ENCODE results near the gene OCIAD2.
A peak's percentile ranks its signal among the peaks of the same experiment; 100 is the strongest.
"Not testable (repeated sequence)": the region's sequence is repeated elsewhere in the genome, so short reads cannot be mapped to it uniquely, and the experiment has no call there.

The OCIAD2 gene

GRCh38 chr4:48899950-48900349, 6.6 kb downstream of the OCIAD2 start:
- CTCF ChIA-PET, result interaction anchor here (0.8 kb wide), 1 partner anchor 58 kb away, joined by 3 read pairs; no protein-coding TSS in a partner anchor
- peaks cover 79% of the 10 kb centered on the region for H3K36me3 Mint-ChIP-seq
- peak overlapping the region; percentile 35 for H3K27ac Mint-ChIP-seq
- no peaks in the 10 kb centered on the region for H3K27me3 Mint-ChIP-seq
- no peaks in the 10 kb centered on the region for H3K9me3 Mint-ChIP-seq
- no peak overlapping the region for H3K4me3 Mint-ChIP-seq
- peaks cover 41% of the 10 kb centered on the region for H3K4me1 Mint-ChIP-seq
- DNase-seq, result no peak

GRCh38 chr4:48899432-48899749, 7.2 kb downstream of the OCIAD2 start:
- Mint-ChIP-seq H3K27ac (peak overlapping the region; percentile 35), H3K9me3 (no peaks in the 10 kb centered on the region), H3K4me3 (no peak overlapping the region), H3K36me3 (peaks cover 78% of the 10 kb centered on the region), H3K27me3 (no peaks in the 10 kb centered on the region), H3K4me1 (peaks cover 35% of the 10 kb centered on the region)
- DNase-seq, result no peak
- CTCF ChIA-PET, result interaction anchor here (0.8 kb wide), 1 partner anchor 57 kb away, joined by 3 read pairs; no protein-coding TSS in a partner anchor

DNA sequence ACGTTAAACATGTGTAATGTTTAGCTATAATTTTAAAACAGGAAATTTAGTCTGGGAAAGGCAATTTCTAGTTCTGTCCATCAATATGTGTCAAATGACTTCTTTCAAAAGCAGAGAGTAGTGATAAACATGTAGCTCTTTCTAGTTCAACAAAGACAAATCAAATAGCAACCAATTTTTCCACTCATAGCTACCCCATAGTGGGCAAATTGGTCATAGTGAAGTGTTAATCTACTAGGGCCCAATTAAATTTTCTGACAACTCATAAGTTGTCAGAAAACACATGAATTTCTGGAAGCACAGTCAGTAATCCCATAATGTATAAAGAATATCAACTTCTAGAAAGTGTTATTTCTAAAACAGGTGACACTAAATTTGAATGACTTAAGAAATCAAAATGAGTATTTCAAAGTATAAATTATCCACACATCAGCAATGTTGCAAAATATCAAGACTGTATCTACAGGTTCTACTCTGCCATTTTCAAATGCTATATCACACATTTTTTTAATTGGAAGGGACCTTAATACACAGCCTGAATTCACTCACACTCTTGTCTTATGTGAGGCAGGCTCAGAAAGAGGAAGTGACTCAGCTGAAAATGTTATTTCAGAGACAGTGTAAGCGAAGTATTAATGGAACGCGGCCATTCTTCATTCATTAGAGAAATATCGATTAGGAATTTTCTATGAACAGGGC, 7.7 kb downstream of the OCIAD2 start:
- DNase-seq, result no peak
- Mint-ChIP-seq H3K27me3 (no peaks in the 10 kb centered on the region), H3K36me3 (peaks cover 78% of the 10 kb centered on the region), H3K9me3 (no peaks in the 10 kb centered on the region), H3K27ac (peak overlapping the region; percentile 35), H3K4me3 (no peak overlapping the region), H3K4me1 (peaks cover 34% of the 10 kb centered on the region)
- CTCF ChIA-PET, result interaction anchor here (0.5 kb wide), 1 partner anchor 318 kb away, joined by 3 read pairs; no protein-coding TSS in a partner anchor

- Mint-ChIP-seq H3K27ac (no peak overlapping the region), H3K9me3 (no peaks in the 10 kb centered on the region), H3K4me1 (peaks cover 28% of the 10 kb centered on the region), H3K36me3 (peaks cover 79% of the 10 kb centered on the region), H3K4me3 (no peak overlapping the region), H3K27me3 (no peaks in the 10 kb centered on the region)
- no peak for DNase-seq
- CTCF ChIA-PET, result no interaction called here
These were observed 9.7 kb downstream of the OCIAD2 start for GRCh38 chr4:48896845-48897244.

- CTCF ChIA-PET, result no interaction called here
- H3K27ac Mint-ChIP-seq, result no peak overlapping the region
- no peaks in the 10 kb centered on the region for H3K27me3 Mint-ChIP-seq
These were observed 15.4 kb downstream of the OCIAD2 start for GRCh38 chr4:48891028-48891619.

DNA sequence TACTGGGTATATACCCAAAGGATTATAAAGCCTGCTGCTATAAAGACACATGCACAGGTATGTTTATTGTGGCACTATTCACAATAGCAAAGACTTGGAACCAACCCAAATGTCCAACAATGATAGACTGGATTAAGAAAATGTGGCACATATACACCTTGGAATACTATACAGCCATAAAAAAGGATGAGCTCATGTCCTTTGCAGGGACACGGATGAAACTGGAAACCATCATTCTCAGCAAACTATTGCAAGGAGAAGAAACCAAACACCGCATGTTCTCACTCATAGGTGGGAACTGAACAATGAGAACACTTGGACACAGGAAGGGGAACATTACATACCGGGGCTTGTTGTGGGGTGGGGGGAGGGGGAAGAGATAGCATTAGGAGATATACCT, 16.8 kb downstream of the OCIAD2 start:
- H3K27ac Mint-ChIP-seq, H3K27me3 Mint-ChIP-seq, DNase-seq, CTCF ChIA-PET, H3K4me1 Mint-ChIP-seq, H3K4me3 Mint-ChIP-seq: not testable (repeated sequence)
- Mint-ChIP-seq H3K36me3 (peaks cover 61% of the 10 kb centered on the region), H3K9me3 (peaks cover 14% of the 10 kb centered on the region)

More at GRCh38 chr4:48891028-48891619, 15.4 kb downstream of the OCIAD2 start:
- Mint-ChIP-seq H3K36me3 (peaks cover 72% of the 10 kb centered on the region), H3K4me1 (peaks cover 3% of the 10 kb centered on the region), H3K4me3 (no peak overlapping the region), H3K9me3 (peaks cover 14% of the 10 kb centered on the region)
- no peak for DNase-seq

- H3K36me3 Mint-ChIP-seq, H3K27me3 Mint-ChIP-seq, H3K9me3 Mint-ChIP-seq, H3K4me3 Mint-ChIP-seq, H3K27ac Mint-ChIP-seq, H3K4me1 Mint-ChIP-seq, DNase-seq, CTCF ChIA-PET: not testable (repeated sequence)
These were observed 24.9 kb downstream of the OCIAD2 start for GRCh38 chr4:48881646-48882045.

DNA sequence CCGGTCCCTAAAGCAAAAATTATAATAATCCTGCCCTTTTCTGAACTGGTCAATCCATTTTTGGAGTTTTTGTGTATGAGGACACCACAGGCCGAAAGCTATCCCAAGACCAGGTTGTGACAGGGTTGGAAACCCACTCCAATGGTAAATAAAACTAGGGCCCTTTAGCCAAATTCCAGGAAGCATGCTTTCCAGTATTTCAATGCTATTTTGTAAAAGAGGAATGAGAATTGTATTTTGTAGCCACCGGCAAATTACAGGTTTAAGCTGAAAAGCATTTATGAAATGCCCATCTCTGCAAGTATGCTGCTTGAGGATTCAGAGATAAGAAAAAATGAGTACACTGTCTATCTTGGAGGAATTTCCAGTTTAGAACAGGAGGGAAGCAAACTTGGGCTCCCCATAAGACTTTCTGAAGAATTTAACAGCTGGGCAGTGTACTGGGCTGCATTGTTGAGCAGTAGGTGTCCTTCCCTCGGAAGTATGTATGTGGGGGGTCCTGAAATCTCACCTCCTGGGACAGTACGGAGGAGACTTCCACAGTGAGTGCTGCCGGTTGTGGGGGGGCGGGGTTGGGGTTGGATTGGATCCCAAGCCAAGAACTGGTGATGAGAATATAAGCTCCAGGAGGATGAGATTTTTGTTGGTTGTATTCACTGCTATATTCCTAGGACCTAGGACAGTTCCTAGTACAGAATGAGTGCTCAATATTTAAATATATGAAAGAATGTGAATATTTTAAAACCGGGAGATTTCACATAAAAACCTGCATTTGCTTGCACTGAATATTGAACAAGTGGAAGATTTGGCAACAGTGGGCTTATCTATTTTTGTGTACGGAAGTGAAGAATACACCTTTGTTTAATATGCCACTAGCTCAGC, 26.8 kb downstream of the OCIAD2 start:
- peaks cover 3% of the 10 kb centered on the region for H3K36me3 Mint-ChIP-seq
- no peaks in the 10 kb centered on the region for H3K4me1 Mint-ChIP-seq
- H3K4me3 Mint-ChIP-seq, result no peak overlapping the region
- CTCF ChIA-PET, result no interaction called here
- H3K9me3 Mint-ChIP-seq, result no peaks in the 10 kb centered on the region
- no peak for DNase-seq
- H3K27ac Mint-ChIP-seq, result no peak overlapping the region
- no peaks in the 10 kb centered on the region for H3K27me3 Mint-ChIP-seq

GRCh38 chr4:48877827-48878535, 28.6 kb downstream of the OCIAD2 start:
- CTCF ChIA-PET, result no interaction called here
- H3K27ac Mint-ChIP-seq, result no peak overlapping the region
- no peaks in the 10 kb centered on the region for H3K36me3 Mint-ChIP-seq
- H3K9me3 Mint-ChIP-seq, result no peaks in the 10 kb centered on the region
- no peaks in the 10 kb centered on the region for H3K4me1 Mint-ChIP-seq
- H3K27me3 Mint-ChIP-seq, result no peaks in the 10 kb centered on the region
- no peak for DNase-seq
- no peak overlapping the region for H3K4me3 Mint-ChIP-seq

GRCh38 chr4:48864696-48865095, 41.9 kb downstream of the OCIAD2 start:
- H3K9me3 Mint-ChIP-seq, H3K4me3 Mint-ChIP-seq, H3K27ac Mint-ChIP-seq, H3K4me1 Mint-ChIP-seq, DNase-seq, CTCF ChIA-PET, H3K27me3 Mint-ChIP-seq: not testable (repeated sequence)
- peaks cover 12% of the 10 kb centered on the region for H3K36me3 Mint-ChIP-seq

DNA sequence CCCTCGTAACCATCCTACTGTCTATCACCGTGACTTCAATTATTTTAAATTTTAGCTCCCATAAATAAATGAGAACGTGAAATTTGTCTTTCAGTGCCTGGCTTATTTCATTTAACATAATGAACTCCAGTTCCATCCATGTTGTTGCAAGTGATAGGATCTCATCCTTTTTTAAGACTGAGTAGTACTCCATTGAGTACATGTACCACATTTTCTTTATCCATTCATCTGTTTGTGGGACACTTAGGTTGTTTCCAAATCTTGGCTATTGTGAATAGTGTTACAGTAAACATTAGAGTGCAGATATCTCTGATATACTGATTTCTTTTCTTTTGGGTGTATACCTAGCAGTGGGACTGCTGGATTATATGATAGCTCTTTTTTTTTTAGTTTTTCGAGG, 42.8 kb downstream of the OCIAD2 start:
- Mint-ChIP-seq H3K9me3 (peaks cover 7% of the 10 kb centered on the region), H3K36me3 (peaks cover 19% of the 10 kb centered on the region), H3K4me3 (no peak overlapping the region), H3K27me3 (no peaks in the 10 kb centered on the region), H3K4me1 (no peaks in the 10 kb centered on the region), H3K27ac (no peak overlapping the region)
- CTCF ChIA-PET, result no interaction called here
- DNase-seq, result no peak

GRCh38 chr4:48862661-48863060, 43.9 kb downstream of the OCIAD2 start:
- Mint-ChIP-seq H3K4me1 (no peaks in the 10 kb centered on the region), H3K27ac (no peak overlapping the region), H3K9me3 (peaks cover 7% of the 10 kb centered on the region), H3K27me3 (no peaks in the 10 kb centered on the region), H3K36me3 (peaks cover 25% of the 10 kb centered on the region), H3K4me3 (no peak overlapping the region)
- CTCF ChIA-PET, result no interaction called here
- DNase-seq, result no peak

DNA sequence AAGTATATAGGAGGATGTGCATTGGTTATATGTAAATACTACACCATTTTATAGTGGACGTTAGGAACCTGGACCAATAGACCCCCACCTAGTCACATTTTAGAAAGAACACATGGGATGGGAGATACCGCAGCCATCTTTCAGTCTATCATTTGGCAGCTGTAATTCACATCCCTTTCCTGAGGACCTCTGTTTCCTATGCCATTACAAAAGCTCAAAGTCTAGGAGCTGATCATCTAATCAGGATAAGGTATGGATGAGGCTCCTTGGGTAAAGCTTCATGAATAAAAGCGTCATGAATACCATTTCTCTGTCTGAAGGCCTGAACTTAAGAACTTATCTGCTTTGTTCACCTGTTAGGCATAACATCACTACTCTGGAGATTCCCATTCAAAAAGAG, 44.5 kb downstream of the OCIAD2 start:
- peaks cover 28% of the 10 kb centered on the region for H3K36me3 Mint-ChIP-seq
- H3K4me3 Mint-ChIP-seq, result no peak overlapping the region
- no peaks in the 10 kb centered on the region for H3K27me3 Mint-ChIP-seq
- H3K9me3 Mint-ChIP-seq, result peaks cover 7% of the 10 kb centered on the region
- DNase-seq, result no peak
- CTCF ChIA-PET, result no interaction called here
- H3K4me1 Mint-ChIP-seq, result no peaks in the 10 kb centered on the region
- H3K27ac Mint-ChIP-seq, result no peak overlapping the region

DNA sequence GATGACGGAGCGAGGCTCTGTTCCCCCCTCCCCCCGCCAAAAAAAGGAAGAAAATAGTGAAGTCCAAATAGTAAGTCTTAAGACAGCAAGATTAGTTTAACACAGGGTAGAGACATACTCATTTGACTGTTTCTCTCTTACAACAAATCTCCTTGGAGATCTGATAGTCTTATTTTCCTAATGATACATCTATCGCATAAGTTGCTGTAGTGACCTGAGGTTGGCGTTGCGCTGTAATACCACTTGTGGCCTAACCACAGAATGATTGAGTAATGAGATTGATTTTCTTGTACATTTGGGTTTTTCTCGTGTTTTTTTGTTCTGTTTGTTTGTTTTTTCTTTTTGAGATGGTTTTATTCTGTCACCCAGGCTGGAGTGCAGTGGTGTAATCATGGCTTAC, 48.4 kb downstream of the OCIAD2 start:
- Mint-ChIP-seq H3K9me3 (no peaks in the 10 kb centered on the region), H3K4me3 (no peak overlapping the region), H3K4me1 (no peaks in the 10 kb centered on the region), H3K36me3 (peaks cover 41% of the 10 kb centered on the region), H3K27ac (no peak overlapping the region), H3K27me3 (no peaks in the 10 kb centered on the region)
- CTCF ChIA-PET, result interaction anchor here (1.6 kb wide), 1 partner anchor 19 kb away, joined by 6 read pairs; no protein-coding TSS in a partner anchor
- DNase-seq, result no peak
